ENCODE data around the gene RAMACL. TPM values are rescaled to one million over a fixed set of nuclear protein-coding genes. Genes with fewer than 3 reads are reported as not detected.

Gene RAMACL
- total and polyA plus RNA-seq, 2 of the 13 experiments (the other 11 are each of a cell fraction or from before 2014, with no cell fraction given), result 0.09 to 0.29 TPM

- ChIA-PET POLR2A (no interaction called here), CTCF (ENCODE audit: low intra/inter-chr PET ratio, low total read pairs) (no interaction called here)
- intact Hi-C loops (cut with micrococcal nuclease; ENCODE audit: unreplicated experiment), result no loop called here
- Histone ChIP-seq H3K27me3 (ENCODE audit: control insufficient read depth in 1 of 2, insufficient read depth in 2 of 2, low read length in 2 of 2) (peaks cover 2 to 34% of the 10 kb centered on the region in 2 experiments; a peak in 4 of 5 replicates), H3K4me3 (replicated peaks in 1 of 3; ENCODE audit: insufficient read depth in 1 of 3, low read depth in 2 of 3, low read length in 3 of 3) (no peak overlapping the region), H3K9me3 (ENCODE audit: low read length) (no peaks in the 10 kb centered on the region), H3K27ac (ENCODE audit: extremely low read length, insufficient read depth, low read length) (no peak overlapping the region), H3K4me2 (ENCODE audit: low read depth, low read length) (no peak overlapping the region), H3K9ac (ENCODE audit: insufficient read depth, low read depth, low read length) (no peak overlapping the region), H4K20me1 (ENCODE audit: insufficient read depth, low read length) (no peaks in the 10 kb centered on the region), H3K4me1 (ENCODE audit: insufficient read depth, low read length) (no peaks in the 10 kb centered on the region), H3K36me3 (replicated peaks in 1 of 2; ENCODE audit: control insufficient read depth in 1 of 2, insufficient read depth in 2 of 2, low read length in 2 of 2) (no peaks in the 10 kb centered on the region), H3K79me2 (ENCODE audit: insufficient read depth, low read length) (no peaks in the 10 kb centered on the region), H2AFZ (ENCODE audit: low read length) (no peak overlapping the region)
- TF ChIP-seq NR0B2 (CRISPR knock-in tag; IDR thresholded peaks at IDR 0.05) (no peak), NCOA5 (CRISPR knock-in tag; IDR thresholded peaks at IDR 0.05) (no peak), IRF2 (CRISPR knock-in tag; IDR thresholded peaks at IDR 0.05) (no peak), BCLAF1 (IDR thresholded peaks at IDR 0.05) (no peak), RCOR2 (CRISPR knock-in tag; IDR thresholded peaks at IDR 0.05) (no peak), ZNF329 (CRISPR knock-in tag; IDR thresholded peaks at IDR 0.05; ENCODE audit: low read depth) (no peak), ZNF7 (CRISPR knock-in tag; IDR thresholded peaks at IDR 0.05) (no peak), SP4 (CRISPR knock-in tag; IDR thresholded peaks at IDR 0.05) (no peak), CEBPZ (IDR thresholded peaks at IDR 0.05; ENCODE audit: low read length) (no peak), CSRNP2 (CRISPR knock-in tag; conservative IDR thresholded peaks at IDR 0.05; ENCODE audit: low read depth) (no peak), KAT2B (IDR thresholded peaks at IDR 0.05; ENCODE audit: borderline replicate concordance, low read depth, low read length) (no peak)
- in situ Hi-C loops (cut with HindIII; ENCODE audit: extremely low pct_ligation_motif_present, low pct_unique_long_range_greater_than_20kb), result no loop called here
- no peak for FAIRE-seq
- WGBS (ENCODE audit: low lambda C conversion rate), result 22% methylated on average over 12 of the region's 12 CpGs
- no TSS peak for BruUV-seq (replicated peaks)
- no peak for ATAC-seq
- DNase-seq (ENCODE audit: low spot score), result no peak
Measured at GRCh38 chr6:166584853-166585429, 1.5 kb downstream of the RAMACL start.

Measured in HepG2 (cell line).